ENCODE data around the gene SYT1.
"Not testable (repeated sequence)": the region's sequence is repeated elsewhere in the genome, so short reads cannot be mapped to it uniquely, and the experiment has no call there.

Gene SYT1

GRCh38 chr12:79023261-79023660, 158.7 kb downstream of the SYT1 start:
- ChIA-PET CTCF (no interaction called here), POLR2A (no interaction called here)
- DNase-seq (ENCODE audit: extremely low spot score) = no peak
- TF ChIP-seq SUZ12 (IDR thresholded peaks at IDR 0.05) (no peak), BHLHE40 (IDR thresholded peaks at IDR 0.05; ENCODE audit: borderline replicate concordance) (no peak), SP1 (IDR thresholded peaks at IDR 0.05) (no peak), NFRKB (IDR thresholded peaks at IDR 0.05) (no peak), FOXM1 (IDR thresholded peaks at IDR 0.05; ENCODE audit: borderline replicate concordance) (no peak), CTBP1 (IDR thresholded peaks at IDR 0.05; ENCODE audit: borderline replicate concordance) (no peak), FOXA1 (IDR thresholded peaks at IDR 0.05) (no peak), ARNT (IDR thresholded peaks at IDR 0.05) (no peak), ZNF384 (IDR thresholded peaks at IDR 0.05) (no peak), TARDBP (IDR thresholded peaks at IDR 0.05) (no peak), LEF1 (IDR thresholded peaks at IDR 0.05; ENCODE audit: borderline replicate concordance) (no peak), FOXK2 (IDR thresholded peaks at IDR 0.05) (no peak), L3MBTL2 (conservative IDR thresholded peaks at IDR 0.05) (no peak), ELF4 (IDR thresholded peaks at IDR 0.05) (no peak), HDGF (IDR thresholded peaks at IDR 0.05; ENCODE audit: borderline replicate concordance) (no peak)

- POLR2A ChIA-PET = no interaction called here
- no peak for DNase-seq (ENCODE audit: extremely low spot score)
- TF ChIP-seq NFRKB (IDR thresholded peaks at IDR 0.05) = no peak
- TF ChIP-seq L3MBTL2 (conservative IDR thresholded peaks at IDR 0.05) = no peak
- no peak for TF ChIP-seq FOXM1 (IDR thresholded peaks at IDR 0.05; ENCODE audit: borderline replicate concordance)
- no peak for TF ChIP-seq ARNT (IDR thresholded peaks at IDR 0.05)
- no peak for TF ChIP-seq FOXA1 (IDR thresholded peaks at IDR 0.05)
- no peak for TF ChIP-seq SUZ12 (IDR thresholded peaks at IDR 0.05)
- no peak for TF ChIP-seq SP1 (IDR thresholded peaks at IDR 0.05)
- CTCF ChIA-PET = no interaction called here
Measured at GRCh38 chr12:79023784-79024183, 159.2 kb downstream of the SYT1 start.

- POLR2A ChIA-PET = no interaction called here
- no peak for TF ChIP-seq CTBP1 (IDR thresholded peaks at IDR 0.05; ENCODE audit: borderline replicate concordance)
- TF ChIP-seq PKNOX1 (IDR thresholded peaks at IDR 0.05) = no peak
- no peak for TF ChIP-seq FOXM1 (IDR thresholded peaks at IDR 0.05; ENCODE audit: borderline replicate concordance)
- no peak for TF ChIP-seq LEF1 (IDR thresholded peaks at IDR 0.05; ENCODE audit: borderline replicate concordance)
- no peak for TF ChIP-seq BHLHE40 (IDR thresholded peaks at IDR 0.05; ENCODE audit: borderline replicate concordance)
- TF ChIP-seq HDGF (IDR thresholded peaks at IDR 0.05; ENCODE audit: borderline replicate concordance) = no peak
- TF ChIP-seq FOXA1 (IDR thresholded peaks at IDR 0.05) = no peak
- TF ChIP-seq SUZ12 (IDR thresholded peaks at IDR 0.05) = no peak
- DNase-seq (ENCODE audit: extremely low spot score) = no peak
- CTCF ChIA-PET = no interaction called here
Measured at GRCh38 chr12:79033788-79034187, 169.2 kb downstream of the SYT1 start.

- POLR2A ChIA-PET = interaction anchor here (1.1 kb wide), 1 partner anchor 181 kb away, joined by 4 read pairs; no protein-coding TSS in a partner anchor
- CTCF ChIA-PET; DNase-seq (ENCODE audit: extremely low spot score): not testable (repeated sequence)
Measured at GRCh38 chr12:79044748-79045147, 180.2 kb downstream of the SYT1 start.

- POLR2A ChIA-PET = interaction anchor here (1.1 kb wide), 1 partner anchor 182 kb away, joined by 4 read pairs; no protein-coding TSS in a partner anchor
- TF ChIP-seq L3MBTL2 (conservative IDR thresholded peaks at IDR 0.05) (peak; percentile 71), PKNOX1 (IDR thresholded peaks at IDR 0.05) (peak; percentile 73), NFRKB (IDR thresholded peaks at IDR 0.05) (peak; percentile 51)
- peak; percentile 14 for DNase-seq (ENCODE audit: extremely low spot score)
- CTCF ChIA-PET = not testable (repeated sequence)
Measured at GRCh38 chr12:79045149-79045703, 180.7 kb downstream of the SYT1 start.

- ChIA-PET POLR2A (no interaction called here), CTCF (no interaction called here)
- TF ChIP-seq ZNF384 (IDR thresholded peaks at IDR 0.05) = no peak
- TF ChIP-seq TARDBP (IDR thresholded peaks at IDR 0.05) = no peak
- TF ChIP-seq ARNT (IDR thresholded peaks at IDR 0.05) = no peak
- TF ChIP-seq FOXK2 (IDR thresholded peaks at IDR 0.05) = no peak
- no peak for TF ChIP-seq HDGF (IDR thresholded peaks at IDR 0.05; ENCODE audit: borderline replicate concordance)
- TF ChIP-seq FOXA1 (IDR thresholded peaks at IDR 0.05) = no peak
- TF ChIP-seq SP1 (IDR thresholded peaks at IDR 0.05) = no peak
- DNase-seq (ENCODE audit: extremely low spot score) = no peak
Measured at GRCh38 chr12:79046021-79046420, 181.4 kb downstream of the SYT1 start.

- ChIA-PET POLR2A (no interaction called here), CTCF (interaction anchor here (0.6 kb wide), 1 partner anchor 32 kb away, joined by 3 read pairs; no protein-coding TSS in a partner anchor)
- DNase-seq (ENCODE audit: extremely low spot score) = no peak
- TF ChIP-seq ARNT (IDR thresholded peaks at IDR 0.05) (no peak), SUZ12 (IDR thresholded peaks at IDR 0.05) (no peak), L3MBTL2 (conservative IDR thresholded peaks at IDR 0.05) (no peak), PKNOX1 (IDR thresholded peaks at IDR 0.05) (no peak), FOXM1 (IDR thresholded peaks at IDR 0.05; ENCODE audit: borderline replicate concordance) (no peak), SP1 (IDR thresholded peaks at IDR 0.05) (no peak), LEF1 (IDR thresholded peaks at IDR 0.05; ENCODE audit: borderline replicate concordance) (no peak), BHLHE40 (IDR thresholded peaks at IDR 0.05; ENCODE audit: borderline replicate concordance) (no peak), FOXK2 (IDR thresholded peaks at IDR 0.05) (no peak), ZNF384 (IDR thresholded peaks at IDR 0.05) (no peak), CTBP1 (IDR thresholded peaks at IDR 0.05; ENCODE audit: borderline replicate concordance) (no peak), HDGF (IDR thresholded peaks at IDR 0.05; ENCODE audit: borderline replicate concordance) (no peak), TARDBP (IDR thresholded peaks at IDR 0.05) (no peak), FOXA1 (IDR thresholded peaks at IDR 0.05) (no peak), ELF4 (IDR thresholded peaks at IDR 0.05) (no peak), NFRKB (IDR thresholded peaks at IDR 0.05) (no peak)
Measured at GRCh38 chr12:79048962-79049361, 184.4 kb downstream of the SYT1 start.
